DOHH2 (cell line): Measurements from ENCODE around the gene KAT7.

Experiments
- H3F3A ChIP-seq: fragments of 200-600 bp; sonication (generic), shearing (Covaris generic); 2 replicates; pipeline ENCODE4 v1.6.0; 2016; ENCODE audit warnings: antibody characterized with exemption, mild to moderate bottlenecking; ENCODE audit not compliant: control insufficient read depth, insufficient read depth
- H3K27ac ChIP-seq: fragments of 200-600 bp; sonication (generic); 2 replicates; pipeline ENCODE4 v1.5.1; 2014; ENCODE audit warnings: low read depth, mild to moderate bottlenecking, low read length, moderate library complexity
- H3K27me3 ChIP-seq: fragments of 200-600 bp; sonication (generic); 2 replicates; pipeline ENCODE4 v1.6.1; 2014; ENCODE audit warnings: mild to moderate bottlenecking, low read length, mixed read lengths; ENCODE audit not compliant: control insufficient read depth
- H3K36me3 ChIP-seq: fragments of 200-600 bp; sonication (generic); 2 replicates; pipeline ENCODE4 v1.6.1; 2014; ENCODE audit warnings: mild to moderate bottlenecking, low read length, moderate library complexity, mixed read lengths; ENCODE audit not compliant: control insufficient read depth
- H3K4me1 ChIP-seq: fragments of 200-600 bp; sonication (generic); 2 replicates; pipeline ENCODE4 v1.6.1; 2014; ENCODE audit warnings: mild to moderate bottlenecking, low read length, mixed read lengths; ENCODE audit not compliant: control insufficient read depth
- H3K4me2 ChIP-seq: fragments of 200-600 bp; sonication (generic); 2 replicates; pipeline ENCODE4 v1.6.0; 2014; ENCODE audit warnings: mild to moderate bottlenecking, low read length, moderate library complexity
- H3K4me3 ChIP-seq: fragments of 200-600 bp; sonication (generic); 2 replicates; pipeline ENCODE4 v1.5.1; 2014; ENCODE audit warnings: mild to moderate bottlenecking, low read length, mixed read lengths
- H3K79me2 ChIP-seq: fragments of 200-600 bp; sonication (generic); 2 replicates; pipeline ENCODE4 v1.6.1; 2014; ENCODE audit warnings: mild to moderate bottlenecking, low read length, mixed read lengths; ENCODE audit not compliant: control insufficient read depth
- H3K9me2 ChIP-seq: fragments of 200-600 bp; sonication (generic); replicated peaks from 2 replicates; pipeline ENCODE4 v1.6.1; 2014; ENCODE audit warnings: mild to moderate bottlenecking, low read length, mixed read lengths; ENCODE audit not compliant: control insufficient read depth
- H3K9me3 ChIP-seq: fragments of 200-600 bp; sonication (generic); 2 replicates; pipeline ENCODE4 v1.6.1; 2014; ENCODE audit warnings: antibody characterized with exemption, low read length, mixed read lengths; ENCODE audit not compliant: control insufficient read depth, insufficient read depth
- H4K20me1 ChIP-seq: fragments of 200-600 bp; sonication (generic); 2 replicates; pipeline ENCODE4 v1.6.0; 2014; ENCODE audit warnings: low read depth, mild to moderate bottlenecking, antibody characterized with exemption, low read length, moderate library complexity; ENCODE audit not compliant: control insufficient read depth, insufficient read depth
- EZH2phosphoT487 ChIP-seq: fragments of 200-600 bp; sonication (generic); IDR thresholded peaks from 2 replicates; pipeline ENCODE4 v1.6.1; 2017; ENCODE audit warnings: borderline replicate concordance, mild to moderate bottlenecking, antibody characterized with exemption, low read length, moderate library complexity, mixed read lengths
- TF ChIP-seq, protein P1 (sequence below): fragments of 200-600 bp; sonication (generic); IDR thresholded peaks from one replicate; pipeline ENCODE4 v1.5.1; 2014; ENCODE audit warnings: antibody characterized with exemption, mild to moderate bottlenecking, low read depth, low read length; ENCODE audit not compliant: poor library complexity, severe bottlenecking

The KAT7 gene

GRCh38 chr17:49841548-49841947 lies 53.1 kb downstream of the KAT7 start:
- no peaks in the 10 kb centered on the region for H3K4me1 ChIP-seq
- no peaks in the 10 kb centered on the region for H3K9me3 ChIP-seq
- no peaks in the 10 kb centered on the region for H4K20me1 ChIP-seq
- no peak overlapping the region for H3K4me2 ChIP-seq
- no peaks in the 10 kb centered on the region for H3K9me2 ChIP-seq
- no peaks in the 10 kb centered on the region for H3F3A ChIP-seq
- no peaks in the 10 kb centered on the region for H3K36me3 ChIP-seq
- TF ChIP-seq, protein P1, sequence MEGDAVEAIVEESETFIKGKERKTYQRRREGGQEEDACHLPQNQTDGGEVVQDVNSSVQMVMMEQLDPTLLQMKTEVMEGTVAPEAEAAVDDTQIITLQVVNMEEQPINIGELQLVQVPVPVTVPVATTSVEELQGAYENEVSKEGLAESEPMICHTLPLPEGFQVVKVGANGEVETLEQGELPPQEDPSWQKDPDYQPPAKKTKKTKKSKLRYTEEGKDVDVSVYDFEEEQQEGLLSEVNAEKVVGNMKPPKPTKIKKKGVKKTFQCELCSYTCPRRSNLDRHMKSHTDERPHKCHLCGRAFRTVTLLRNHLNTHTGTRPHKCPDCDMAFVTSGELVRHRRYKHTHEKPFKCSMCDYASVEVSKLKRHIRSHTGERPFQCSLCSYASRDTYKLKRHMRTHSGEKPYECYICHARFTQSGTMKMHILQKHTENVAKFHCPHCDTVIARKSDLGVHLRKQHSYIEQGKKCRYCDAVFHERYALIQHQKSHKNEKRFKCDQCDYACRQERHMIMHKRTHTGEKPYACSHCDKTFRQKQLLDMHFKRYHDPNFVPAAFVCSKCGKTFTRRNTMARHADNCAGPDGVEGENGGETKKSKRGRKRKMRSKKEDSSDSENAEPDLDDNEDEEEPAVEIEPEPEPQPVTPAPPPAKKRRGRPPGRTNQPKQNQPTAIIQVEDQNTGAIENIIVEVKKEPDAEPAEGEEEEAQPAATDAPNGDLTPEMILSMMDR, result peak; percentile 15
- no peak for TF ChIP-seq EZH2phosphoT487
- H3K4me3 ChIP-seq, result no peak overlapping the region
- no peaks in the 10 kb centered on the region for H3K27me3 ChIP-seq
- no peaks in the 10 kb centered on the region for H3K79me2 ChIP-seq
- H3K27ac ChIP-seq, result no peak overlapping the region

GRCh38 chr17:49842371-49842770 lies 53.9 kb downstream of the KAT7 start:
- Histone ChIP-seq H3K36me3 (no peaks in the 10 kb centered on the region), H3K4me3 (no peak overlapping the region), H3F3A (no peaks in the 10 kb centered on the region), H3K9me2 (no peaks in the 10 kb centered on the region), H3K4me1 (no peaks in the 10 kb centered on the region), H3K27ac (no peak overlapping the region), H3K4me2 (no peak overlapping the region), H3K9me3 (no peaks in the 10 kb centered on the region), H3K27me3 (no peaks in the 10 kb centered on the region), H3K79me2 (no peaks in the 10 kb centered on the region), H4K20me1 (no peaks in the 10 kb centered on the region)
- TF ChIP-seq, protein P1, result no peak
- TF ChIP-seq EZH2phosphoT487, result no peak

DNA sequence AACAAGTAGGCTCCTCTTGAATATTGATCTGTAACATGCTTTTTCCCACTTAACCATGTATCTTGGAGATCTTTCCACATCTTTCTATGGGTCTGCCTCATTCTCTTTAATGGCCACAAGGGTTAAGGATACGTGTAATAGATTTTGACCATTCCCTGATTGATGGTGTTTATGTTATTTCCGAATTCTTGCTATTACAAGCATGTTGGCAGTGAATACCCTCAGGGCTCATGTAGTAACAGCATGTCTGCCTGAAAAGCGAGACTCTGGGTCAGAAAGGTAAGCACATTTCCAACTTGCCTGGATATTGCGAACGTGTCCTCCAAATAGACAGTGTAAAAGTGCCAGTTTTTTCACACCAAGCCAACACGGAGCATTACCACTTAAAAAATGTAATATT lies 54.4 kb downstream of the KAT7 start:
- H3K79me2 ChIP-seq, result no peaks in the 10 kb centered on the region
- H3K9me3 ChIP-seq, result no peaks in the 10 kb centered on the region
- H3K4me3 ChIP-seq, result no peak overlapping the region
- no peaks in the 10 kb centered on the region for H3K4me1 ChIP-seq
- H3K27ac ChIP-seq, result no peak overlapping the region
- H3K36me3 ChIP-seq, result no peaks in the 10 kb centered on the region
- TF ChIP-seq EZH2phosphoT487, result no peak
- TF ChIP-seq, protein P1, result no peak
- H3F3A ChIP-seq, result no peaks in the 10 kb centered on the region
- H4K20me1 ChIP-seq, result no peaks in the 10 kb centered on the region
- no peak overlapping the region for H3K4me2 ChIP-seq
- no peaks in the 10 kb centered on the region; the same call in 1 of the 2 replicates for H3K27me3 ChIP-seq
- H3K9me2 ChIP-seq, result no peaks in the 10 kb centered on the region
